ENCODE results near the gene DNAJC16.

GRCh38 chr1:15492596-15492995 lies 34.1 kb upstream of the DNAJC16 start:
- no peak for TF ChIP-seq ZNF8 (CRISPR knock-in tag; IDR thresholded peaks at IDR 0.05)
- TF ChIP-seq POU6F1 (CRISPR knock-in tag; IDR thresholded peaks at IDR 0.05; ENCODE audit: borderline replicate concordance, low read depth), result no peak
- no peak for TF ChIP-seq ZFP3 (CRISPR knock-in tag; IDR thresholded peaks at IDR 0.05)
- TF ChIP-seq OSR1 (CRISPR knock-in tag; IDR thresholded peaks at IDR 0.05), result no peak
- TF ChIP-seq GLIS3 (CRISPR knock-in tag; IDR thresholded peaks at IDR 0.05), result no peak
- no peak for TF ChIP-seq ZFP30 (CRISPR knock-in tag; IDR thresholded peaks at IDR 0.05)
- TF ChIP-seq CSRNP3 (CRISPR knock-in tag; IDR thresholded peaks at IDR 0.05), result no peak
- no peak for TF ChIP-seq ZNF70 (CRISPR knock-in tag; IDR thresholded peaks at IDR 0.05)
- TF ChIP-seq ZC3H10 (CRISPR knock-in tag; IDR thresholded peaks at IDR 0.05), result no peak
- no peak for TF ChIP-seq PATZ1 (CRISPR knock-in tag; IDR thresholded peaks at IDR 0.05; ENCODE audit: borderline replicate concordance)
- TF ChIP-seq RARB (CRISPR knock-in tag; IDR thresholded peaks at IDR 0.05), result no peak
- TF ChIP-seq ESRRG (CRISPR knock-in tag; IDR thresholded peaks at IDR 0.05), result no peak
- TF ChIP-seq CREB5 (CRISPR knock-in tag; IDR thresholded peaks at IDR 0.05; ENCODE audit: low read depth), result no peak

Data from SK-N-SH treated with all-trans-retinoic acid at 6 μM for 48 hours (cell line).